NCI-H446 (cell line): ENCODE measurements around the gene SSRP1.

Source experiments
- DNase-seq, 2 experiments: peaks; one replicate each; lab custom pipeline; 2025; lab: John Stamatoyannopoulos, UW

SSRP1 gene

GRCh38 chr11:57314221-57314973 is 21.3 kb downstream of the SSRP1 start:
- no peak for DNase-seq

- no peak for DNase-seq
Observed at GRCh38 chr11:57313788-57314135, 21.9 kb downstream of the SSRP1 start.

- DNase-seq = no peak
Observed at GRCh38 chr11:57313071-57313787, 22.5 kb downstream of the SSRP1 start.

GRCh38 chr11:57312511-57313021 is 23.1 kb downstream of the SSRP1 start:
- DNase-seq = no peak

GRCh38 chr11:57311109-57311936 is 24.4 kb downstream of the SSRP1 start:
- DNase-seq = peak; percentile 89 to 95

- peak in 1 of 2 experiments; percentile 59 for DNase-seq
Observed at GRCh38 chr11:57310630-57311086, 25.0 kb downstream of the SSRP1 start.

- DNase-seq = peak in 1 of 2 experiments; percentile 27
Observed at GRCh38 chr11:57310091-57310490, 25.6 kb downstream of the SSRP1 start.

GRCh38 chr11:57309106-57310059 is 26.3 kb downstream of the SSRP1 start:
- DNase-seq = no peak

GRCh38 chr11:57308426-57309060 is 27.1 kb downstream of the SSRP1 start:
- DNase-seq = no peak

- DNase-seq = no peak
Observed at GRCh38 chr11:57307666-57308270, 27.9 kb downstream of the SSRP1 start.

GRCh38 chr11:57306940-57307565 is 28.6 kb downstream of the SSRP1 start:
- no peak for DNase-seq

GRCh38 chr11:57306161-57306876 is 29.4 kb downstream of the SSRP1 start:
- peak in 1 of 2 experiments; percentile 54 for DNase-seq

- DNase-seq = no peak
Observed at GRCh38 chr11:57305523-57305922, 30.2 kb downstream of the SSRP1 start.

- peak in 1 of 2 experiments; percentile 42 for DNase-seq
Observed at GRCh38 chr11:57303990-57304579, 31.6 kb downstream of the SSRP1 start.

GRCh38 chr11:57303280-57303989 is 32.3 kb downstream of the SSRP1 start:
- no peak for DNase-seq

GRCh38 chr11:57302489-57302888 is 33.2 kb downstream of the SSRP1 start:
- DNase-seq = no peak

GRCh38 chr11:57301711-57302423 is 33.8 kb downstream of the SSRP1 start:
- DNase-seq = no peak
